GM21619 (cell line): ENCODE results near the gene G3BP1.
"Not testable (repeated sequence)": the region's sequence is repeated elsewhere in the genome, so short reads cannot be mapped to it uniquely, and the experiment has no call there.

Experiments
- ATAC-seq: cut with Tn5 transposase; IDR thresholded peaks from one replicate; pipeline ENCODE4 v1.9.1; 2021; ENCODE audit not compliant: unreplicated experiment

G3BP1 gene

DNA sequence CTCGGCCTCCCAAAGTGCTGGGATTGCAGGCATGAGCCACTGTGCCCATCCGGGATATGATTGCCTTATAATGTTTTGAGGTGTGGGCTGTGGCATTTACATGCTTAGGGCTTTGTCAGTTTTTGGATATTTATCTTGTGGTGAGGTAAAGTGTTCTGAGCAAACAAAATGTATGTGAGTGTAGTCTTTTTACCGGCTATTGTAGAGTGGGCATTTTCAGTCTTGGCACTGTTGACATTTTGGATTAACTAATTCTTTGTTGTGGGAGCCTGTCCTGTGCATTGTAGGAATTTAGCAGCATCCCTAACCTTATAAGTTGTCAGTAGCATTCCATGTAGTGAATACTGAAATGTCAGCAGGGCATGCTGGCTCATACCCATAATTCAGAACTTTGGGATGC is 21.6 kb downstream of the G3BP1 start:
- no peak for ATAC-seq

- no peak for ATAC-seq
Measured at GRCh38 chr5:151795426-151795825, 23.7 kb downstream of the G3BP1 start.

GRCh38 chr5:151798674-151799073 is 26.9 kb downstream of the G3BP1 start:
- no peak for ATAC-seq

- ATAC-seq, result no peak
Measured at GRCh38 chr5:151799407-151799806, 27.7 kb downstream of the G3BP1 start.

- ATAC-seq, result no peak
Measured at GRCh38 chr5:151800532-151800931, 28.8 kb downstream of the G3BP1 start.

GRCh38 chr5:151805414-151806223 is 33.9 kb downstream of the G3BP1 start:
- ATAC-seq, result no peak

GRCh38 chr5:151808451-151809169 is 36.9 kb downstream of the G3BP1 start:
- ATAC-seq, result no peak

DNA sequence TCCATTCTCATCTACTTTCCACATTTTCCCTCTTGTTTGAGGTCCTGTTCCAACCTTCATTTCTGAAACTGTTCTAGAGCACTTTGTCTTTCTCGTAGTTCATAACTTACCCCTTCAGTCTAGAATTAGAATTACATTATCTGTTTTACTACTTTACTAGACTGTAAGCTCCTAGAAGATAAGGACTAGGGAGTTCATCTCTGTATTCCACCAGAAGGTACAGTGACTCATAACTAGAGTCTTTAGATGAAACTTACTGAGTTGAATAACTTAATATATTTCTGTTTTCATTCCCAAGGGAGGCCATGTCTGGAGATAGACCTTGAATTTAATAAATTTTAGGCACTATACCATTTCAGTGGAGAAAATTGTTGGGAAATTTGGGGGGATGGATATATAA is 38.7 kb downstream of the G3BP1 start:
- ATAC-seq, result peak; percentile 49

- no peak for ATAC-seq
Measured at GRCh38 chr5:151810897-151811296, 39.1 kb downstream of the G3BP1 start.

GRCh38 chr5:151811593-151812321 is 40.0 kb downstream of the G3BP1 start:
- no peak for ATAC-seq

GRCh38 chr5:151812757-151813309 is 41.1 kb downstream of the G3BP1 start:
- no peak for ATAC-seq

GRCh38 chr5:151815051-151815450 is 43.3 kb downstream of the G3BP1 start:
- ATAC-seq, result no peak

DNA sequence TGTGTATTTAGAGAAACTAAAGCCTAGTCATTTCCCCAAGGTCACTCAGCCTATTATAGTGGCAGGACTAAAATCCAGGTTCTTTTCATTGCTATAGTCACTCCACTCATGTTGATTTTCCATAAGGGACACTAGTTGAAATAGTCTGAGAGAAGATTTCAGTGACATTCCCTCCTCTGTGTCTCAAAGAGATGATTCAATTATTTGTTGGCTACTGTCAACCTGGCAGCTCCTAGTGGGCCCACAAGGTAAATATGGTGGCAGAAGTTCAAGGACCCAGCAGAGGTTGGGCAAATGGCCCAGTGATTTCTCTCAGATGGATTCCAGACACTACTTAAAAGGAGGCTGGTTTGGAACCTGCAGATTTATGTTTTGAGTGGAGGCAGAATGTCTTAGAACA is 48.1 kb downstream of the G3BP1 start:
- ATAC-seq, result no peak

GRCh38 chr5:151820271-151820670 is 48.5 kb downstream of the G3BP1 start:
- no peak for ATAC-seq

DNA sequence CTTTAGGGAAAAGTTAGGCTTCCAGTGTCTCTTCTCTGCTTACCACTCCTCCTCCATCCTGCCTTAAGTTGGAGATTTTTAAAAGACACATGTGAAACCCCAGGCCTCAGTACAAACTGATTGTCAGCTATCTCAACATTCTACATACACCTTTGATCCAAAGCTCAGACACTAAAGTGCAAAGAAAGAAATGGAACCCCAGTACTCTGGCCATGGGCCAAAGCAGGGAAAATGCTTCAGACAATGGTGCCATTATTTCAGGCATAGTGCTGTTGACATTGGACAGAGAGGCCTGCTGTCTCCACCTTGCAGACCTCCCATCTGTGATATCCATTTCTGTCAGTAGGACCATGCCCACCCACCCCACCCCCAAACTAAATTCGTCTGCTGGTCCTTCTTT is 49.1 kb downstream of the G3BP1 start:
- no peak for ATAC-seq

GRCh38 chr5:151822141-151822540 is 50.4 kb downstream of the G3BP1 start:
- ATAC-seq, result no peak

DNA sequence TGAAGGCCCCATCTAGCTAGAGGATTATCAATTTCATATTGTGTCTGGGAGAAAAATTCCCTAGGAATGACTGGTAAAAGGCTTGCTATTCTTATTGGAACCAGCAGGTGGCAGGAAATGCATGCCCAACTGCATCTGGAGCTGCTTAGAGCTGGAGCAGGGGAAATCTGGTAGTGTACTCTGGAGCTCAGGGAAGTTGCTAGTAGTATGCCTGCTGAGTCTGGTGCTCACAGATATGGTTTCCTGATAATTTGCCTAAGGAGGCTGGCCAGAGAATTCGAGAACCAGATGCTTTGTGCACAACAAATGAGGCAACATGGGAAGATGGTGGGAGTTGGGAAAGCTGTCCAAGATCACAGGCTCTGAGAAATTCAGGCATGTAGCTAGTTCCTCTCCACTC is 53.7 kb downstream of the G3BP1 start:
- ATAC-seq, result peak; percentile 78

- no peak for ATAC-seq
Measured at GRCh38 chr5:151829370-151829769, 57.6 kb downstream of the G3BP1 start.

DNA sequence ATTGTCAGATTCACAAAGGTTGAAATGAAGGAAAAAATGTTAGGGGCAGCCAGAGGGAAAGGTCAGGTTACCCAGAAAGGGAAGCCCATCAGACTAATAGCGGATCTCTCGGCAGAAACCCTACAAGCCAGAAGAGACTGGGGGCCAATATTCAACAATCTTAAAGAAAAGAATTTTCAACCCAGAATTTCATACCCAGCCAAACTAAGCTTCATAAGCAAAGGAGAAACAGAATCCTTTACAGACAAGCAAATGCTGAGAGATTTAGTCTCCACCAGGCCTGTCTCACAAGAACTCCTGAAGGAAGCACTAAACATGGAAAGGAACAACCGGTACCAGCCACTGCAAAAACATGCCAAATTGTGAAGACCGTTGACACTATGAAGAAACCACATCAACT is 61.1 kb downstream of the G3BP1 start:
- not testable (repeated sequence) for ATAC-seq

- no peak for ATAC-seq
Measured at GRCh38 chr5:151846765-151847164, 75.0 kb downstream of the G3BP1 start.

DNA sequence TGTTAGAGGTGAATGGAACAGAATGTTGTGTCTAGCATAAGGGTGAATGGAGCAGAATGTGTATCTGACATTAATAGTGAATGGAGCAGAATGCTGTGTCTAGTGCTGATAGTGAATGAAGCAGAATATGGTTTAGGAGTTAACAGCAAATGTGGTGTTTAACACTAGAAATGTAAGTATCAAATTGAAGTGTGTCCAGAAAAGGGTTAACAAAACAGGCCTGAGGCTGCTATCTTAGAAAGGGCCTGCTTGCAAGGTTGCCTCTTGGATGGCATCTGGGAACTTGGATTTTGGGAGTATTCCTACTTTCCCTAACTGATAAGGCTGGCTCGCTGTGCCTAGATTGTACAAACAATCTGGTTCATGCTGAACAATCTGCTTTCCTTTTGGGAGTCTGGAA is 76.1 kb downstream of the G3BP1 start:
- no peak for ATAC-seq
